Activated CD4-positive, CD25-positive, alpha-beta regulatory T cell treated with anti-CD3 and anti-CD28 coated beads, Interleukin-2, amount 50 U/mL, for 16 hours (primary cell): Measurements from ENCODE around the gene ZNF79.

ENCODE experiments used
- DNase-seq: peaks from one replicate; pipeline ENCODE4 v3.0.0-alpha.2; 2020; ENCODE audit warnings: low read depth, low spot score

The ZNF79 gene

GRCh38 chr9:127398275-127398647 lies 25.9 kb upstream of the ZNF79 start:
- no peak for DNase-seq

- DNase-seq = no peak
Measured at GRCh38 chr9:127398715-127399400, 25.3 kb upstream of the ZNF79 start.

- DNase-seq = no peak
Measured at GRCh38 chr9:127399736-127400269, 24.4 kb upstream of the ZNF79 start.

GRCh38 chr9:127402401-127403090 lies 21.6 kb upstream of the ZNF79 start:
- no peak for DNase-seq

- no peak for DNase-seq
Measured at GRCh38 chr9:127403507-127404192, 20.5 kb upstream of the ZNF79 start.

GRCh38 chr9:127404631-127405030 lies 19.6 kb upstream of the ZNF79 start:
- no peak for DNase-seq

- DNase-seq = no peak
Measured at GRCh38 chr9:127405344-127406125, 18.6 kb upstream of the ZNF79 start.

GRCh38 chr9:127406799-127407491 lies 17.2 kb upstream of the ZNF79 start:
- DNase-seq = no peak

GRCh38 chr9:127407492-127407843 lies 16.7 kb upstream of the ZNF79 start:
- DNase-seq = no peak

GRCh38 chr9:127411122-127411521 lies 13.1 kb upstream of the ZNF79 start:
- DNase-seq = no peak

GRCh38 chr9:127415141-127415540 lies 9.0 kb upstream of the ZNF79 start:
- DNase-seq = no peak

- no peak for DNase-seq
Measured at GRCh38 chr9:127415657-127416056, 8.5 kb upstream of the ZNF79 start.

GRCh38 chr9:127417131-127418036 lies 6.8 kb upstream of the ZNF79 start:
- no peak for DNase-seq

GRCh38 chr9:127418037-127418471 lies 6.1 kb upstream of the ZNF79 start:
- DNase-seq = no peak

GRCh38 chr9:127419348-127419747 lies 4.8 kb upstream of the ZNF79 start:
- no peak for DNase-seq

- DNase-seq = no peak
Measured at GRCh38 chr9:127421057-127421456, 3.1 kb upstream of the ZNF79 start.

- DNase-seq = no peak
Measured at GRCh38 chr9:127422133-127422782, 1.9 kb upstream of the ZNF79 start.

GRCh38 chr9:127422787-127423186 lies 1.4 kb upstream of the ZNF79 start:
- no peak for DNase-seq

GRCh38 chr9:127423476-127423933 lies 677 bp upstream of the ZNF79 start:
- DNase-seq = no peak

GRCh38 chr9:127424676-127424999 lies 456 bp downstream of the ZNF79 start:
- DNase-seq = no peak
